Smooth muscle cell (in vitro differentiated cells): ENCODE results near the gene MCM9. TPM values are rescaled to one million over a fixed set of nuclear protein-coding genes. Genes with fewer than 3 reads are reported as not detected.

Experiments
- DNase-seq: peaks from one replicate; lab custom pipeline; 2025; ENCODE audit not compliant: unreplicated experiment; lab: John Stamatoyannopoulos, UW
- H2AFZ ChIP-seq: fragments of 200-600 bp; sonication (generic); 2 replicates; pipeline ENCODE4 v1.6.0; 2016; ENCODE audit warnings: antibody characterized with exemption, low read depth, mild to moderate bottlenecking
- H3F3A ChIP-seq: fragments of 200-600 bp; sonication (generic); 2 replicates; pipeline ENCODE4 v1.6.0; 2017; ENCODE audit warnings: antibody characterized with exemption, low read depth
- H3K27ac ChIP-seq: fragments of 200-600 bp; sonication (generic); 2 replicates; pipeline ENCODE4 v1.5.1; 2016; ENCODE audit warnings: low read depth, mild to moderate bottlenecking
- H3K27me3 ChIP-seq: fragments of 200-600 bp; sonication (generic); 2 replicates; pipeline ENCODE4 v1.6.1; 2016; ENCODE audit warnings: low read depth, mild to moderate bottlenecking
- H3K36me3 ChIP-seq: fragments of 200-600 bp; sonication (generic); 2 replicates; pipeline ENCODE4 v1.5.1; 2016; ENCODE audit warnings: low read depth
- H3K4me1 ChIP-seq: fragments of 200-600 bp; sonication (generic); 2 replicates; pipeline ENCODE4 v1.5.1; 2016; ENCODE audit warnings: low read depth
- H3K4me2 ChIP-seq: fragments of 200-600 bp; sonication (generic); 2 replicates; pipeline ENCODE4 v1.6.0; 2016; ENCODE audit warnings: mild to moderate bottlenecking
- H3K4me3 ChIP-seq: fragments of 200-600 bp; sonication (generic); 2 replicates; pipeline ENCODE4 v1.5.1; 2016; ENCODE audit warnings: mild to moderate bottlenecking
- H3K79me2 ChIP-seq: fragments of 200-600 bp; sonication (generic); 2 replicates; pipeline ENCODE4 v1.6.0; 2016; ENCODE audit warnings: low read depth, mild to moderate bottlenecking
- H3K9ac ChIP-seq: fragments of 200-600 bp; sonication (generic); 2 replicates; pipeline ENCODE4 v1.6.0; 2016; ENCODE audit warnings: low read depth
- H3K9me3 ChIP-seq: fragments of 200-600 bp; sonication (generic); replicated peaks from 2 replicates; pipeline ENCODE4 v1.5.1; 2016; ENCODE audit warnings: low read depth
- H4K20me1 ChIP-seq: fragments of 200-600 bp; sonication (generic); 2 replicates; pipeline ENCODE4 v1.6.0; 2016; ENCODE audit warnings: low read depth
- CTCF ChIP-seq: fragments of 200-600 bp; sonication (generic); IDR thresholded peaks from 2 replicates; pipeline ENCODE4 v1.5.1; 2017; ENCODE audit warnings: borderline replicate concordance, mild to moderate bottlenecking, antibody characterized with exemption; ENCODE audit not compliant: insufficient read depth, poor library complexity, severe bottlenecking
- WGBS: methylation state at CpG from one replicate; pipeline ENCODE4 v1.1.7; 2016; ENCODE audit warnings: low lambda C conversion rate; 5-methylcytosine and 5-hydroxymethylcytosine counted together
- polyA plus RNA-seq: library from polyadenylated mRNA; unstranded; fragments of >200 nt; fragmentation: Nextera tagmentation; extraction: Ambion mirVana; gene quantifications from 2 replicates; pipeline ENCODE4 v1.2.1, GENCODE V29; 2016
- total RNA-seq: library from RNA; depleted of rRNA; stranded (reverse); fragments of >200 nt; gene quantifications from 2 replicates; pipeline ENCODE4 v1.2.3, GENCODE V29; 2014

MCM9 gene
- total and polyA plus RNA-seq, 2 experiments from 2014 or later = 3.8 to 7.8 TPM

DNA sequence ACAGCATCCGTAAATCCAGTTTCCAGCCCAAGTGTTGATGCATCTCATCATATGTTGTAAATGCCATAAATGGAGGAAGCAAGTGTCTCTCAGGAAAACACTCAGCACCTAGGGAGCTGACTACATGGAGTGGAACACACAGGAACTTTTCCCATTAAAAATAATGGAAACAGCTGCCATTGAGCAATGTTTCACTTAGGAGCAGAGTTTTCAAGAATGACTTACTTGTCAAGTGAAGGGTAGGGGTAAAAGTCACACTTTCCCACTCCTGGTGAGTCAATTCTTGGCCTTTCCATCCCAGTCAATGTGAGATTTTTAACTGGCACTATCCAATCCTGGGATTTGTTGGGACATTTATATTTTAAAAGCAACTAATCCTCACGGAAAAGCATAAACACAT lies 160.4 kb downstream of the MCM9 start:
- 88% methylated on average over 2 of the region's 2 CpGs for WGBS
- H3K4me1 ChIP-seq = no peaks in the 10 kb centered on the region
- no peak for TF ChIP-seq CTCF
- no peak overlapping the region for H3K4me3 ChIP-seq
- no peaks in the 10 kb centered on the region for H4K20me1 ChIP-seq
- H3K27me3 ChIP-seq = peaks cover under 1% of the 10 kb centered on the region
- no peaks in the 10 kb centered on the region for H3K36me3 ChIP-seq
- H3K79me2 ChIP-seq = no peaks in the 10 kb centered on the region
- no peak overlapping the region for H3K4me2 ChIP-seq
- no peak overlapping the region for H2AFZ ChIP-seq
- H3F3A ChIP-seq = no peaks in the 10 kb centered on the region
- no peak overlapping the region for H3K9ac ChIP-seq
- no peak for DNase-seq
- no peak overlapping the region for H3K27ac ChIP-seq
- no peaks in the 10 kb centered on the region for H3K9me3 ChIP-seq

- TF ChIP-seq CTCF = no peak
- DNase-seq = no peak
- WGBS = 64% methylated on average over 3 of the region's 3 CpGs
- no peak overlapping the region for H3K4me3 ChIP-seq
- no peaks in the 10 kb centered on the region for H3K9me3 ChIP-seq
- H4K20me1 ChIP-seq = no peaks in the 10 kb centered on the region
- H3F3A ChIP-seq = no peaks in the 10 kb centered on the region
- H3K36me3 ChIP-seq = no peaks in the 10 kb centered on the region
- H3K79me2 ChIP-seq = no peaks in the 10 kb centered on the region
- no peak overlapping the region for H3K4me2 ChIP-seq
- no peak overlapping the region for H3K27ac ChIP-seq
- H2AFZ ChIP-seq = no peak overlapping the region
- no peaks in the 10 kb centered on the region for H3K4me1 ChIP-seq
- H3K27me3 ChIP-seq = no peaks in the 10 kb centered on the region
- H3K9ac ChIP-seq = no peak overlapping the region
Observed at GRCh38 chr6:118772886-118773285, 162.1 kb downstream of the MCM9 start.

- H2AFZ ChIP-seq = no peak overlapping the region
- no peaks in the 10 kb centered on the region for H3K4me1 ChIP-seq
- no peaks in the 10 kb centered on the region for H3K9me3 ChIP-seq
- no peak for TF ChIP-seq CTCF
- H3K27me3 ChIP-seq = no peaks in the 10 kb centered on the region
- H4K20me1 ChIP-seq = no peaks in the 10 kb centered on the region
- no peaks in the 10 kb centered on the region for H3F3A ChIP-seq
- no peak overlapping the region for H3K4me3 ChIP-seq
- 62% methylated on average over 1 of the region's 1 CpG for WGBS
- H3K9ac ChIP-seq = no peak overlapping the region
- no peaks in the 10 kb centered on the region for H3K36me3 ChIP-seq
- H3K4me2 ChIP-seq = no peak overlapping the region
- H3K27ac ChIP-seq = no peak overlapping the region
- DNase-seq = no peak
- no peaks in the 10 kb centered on the region for H3K79me2 ChIP-seq
Observed at GRCh38 chr6:118771253-118771652, 163.7 kb downstream of the MCM9 start.

DNA sequence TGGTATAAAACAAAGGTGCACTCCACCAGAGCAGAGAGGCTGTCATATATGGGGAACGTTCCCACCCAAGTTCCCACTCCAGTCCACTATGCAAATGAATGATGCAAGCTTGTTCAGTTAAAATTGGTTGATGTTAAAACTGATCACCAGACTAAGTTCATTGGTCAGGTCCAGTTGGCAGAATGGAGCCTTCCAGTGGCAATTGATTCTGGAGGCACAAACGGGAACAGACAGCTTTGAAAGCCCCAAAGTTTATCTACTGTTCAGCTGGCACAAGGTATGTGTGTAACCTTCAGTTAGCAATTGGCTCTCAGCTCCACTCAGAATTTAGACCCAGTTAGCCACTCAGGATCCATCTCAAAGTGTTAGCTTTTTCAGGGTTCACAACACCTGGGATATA lies 164.1 kb downstream of the MCM9 start:
- no peak for DNase-seq
- Histone ChIP-seq H4K20me1 (no peaks in the 10 kb centered on the region), H3K9me3 (no peaks in the 10 kb centered on the region), H3K4me3 (no peak overlapping the region), H3K9ac (no peak overlapping the region), H3K36me3 (no peaks in the 10 kb centered on the region), H3F3A (no peaks in the 10 kb centered on the region), H3K4me2 (no peak overlapping the region), H3K27me3 (no peaks in the 10 kb centered on the region), H3K27ac (no peak overlapping the region), H3K4me1 (no peaks in the 10 kb centered on the region), H2AFZ (no peak overlapping the region), H3K79me2 (no peaks in the 10 kb centered on the region)
- no peak for TF ChIP-seq CTCF
- WGBS = 85% methylated on average over 2 of the region's 2 CpGs
